HCT116 (cell line): Measurements from ENCODE around the gene LACTBL1.

Experiments
- CTCF ChIP-seq, 3 experiments: fragments of 200-600 bp in 1 of 3; sonication (generic) in 1 of 3; IDR thresholded peaks in 2 of 3; conservative IDR thresholded peaks in 1 of 3; 2 replicates each; pipeline ENCODE4 v1.5.1; 2012 to 2017; ENCODE audit warnings: low read depth in 2 of 3, low read length in 2 of 3, antibody characterized with exemption in 1 of 3, borderline replicate concordance in 1 of 3, control low read depth in 1 of 3, mild to moderate bottlenecking in 1 of 3, mixed read lengths in 1 of 3, mixed run types in 1 of 3, moderate library complexity in 1 of 3; ENCODE audit not compliant: insufficient read depth in 1 of 3
- EZH2 ChIP-seq: fragments of 200-600 bp; sonication (generic); IDR thresholded peaks from 2 replicates; pipeline ENCODE4 v1.6.1; 2017; ENCODE audit warnings: antibody characterized with exemption, mixed run types
- POLR2A ChIP-seq: IDR thresholded peaks from 2 replicates; pipeline ENCODE4 v1.7.0; 2011; ENCODE audit warnings: borderline replicate concordance; ENCODE audit not compliant: insufficient read depth, insufficient read length; ENCODE audit errors: extremely low read depth
- YY1 ChIP-seq: IDR thresholded peaks from 2 replicates; pipeline ENCODE4 v1.6.1; 2011; ENCODE audit warnings: low read length, low read depth, moderate library complexity, mild to moderate bottlenecking; ENCODE audit not compliant: insufficient replicate concordance; ENCODE audit errors: extremely low read depth

DNA sequence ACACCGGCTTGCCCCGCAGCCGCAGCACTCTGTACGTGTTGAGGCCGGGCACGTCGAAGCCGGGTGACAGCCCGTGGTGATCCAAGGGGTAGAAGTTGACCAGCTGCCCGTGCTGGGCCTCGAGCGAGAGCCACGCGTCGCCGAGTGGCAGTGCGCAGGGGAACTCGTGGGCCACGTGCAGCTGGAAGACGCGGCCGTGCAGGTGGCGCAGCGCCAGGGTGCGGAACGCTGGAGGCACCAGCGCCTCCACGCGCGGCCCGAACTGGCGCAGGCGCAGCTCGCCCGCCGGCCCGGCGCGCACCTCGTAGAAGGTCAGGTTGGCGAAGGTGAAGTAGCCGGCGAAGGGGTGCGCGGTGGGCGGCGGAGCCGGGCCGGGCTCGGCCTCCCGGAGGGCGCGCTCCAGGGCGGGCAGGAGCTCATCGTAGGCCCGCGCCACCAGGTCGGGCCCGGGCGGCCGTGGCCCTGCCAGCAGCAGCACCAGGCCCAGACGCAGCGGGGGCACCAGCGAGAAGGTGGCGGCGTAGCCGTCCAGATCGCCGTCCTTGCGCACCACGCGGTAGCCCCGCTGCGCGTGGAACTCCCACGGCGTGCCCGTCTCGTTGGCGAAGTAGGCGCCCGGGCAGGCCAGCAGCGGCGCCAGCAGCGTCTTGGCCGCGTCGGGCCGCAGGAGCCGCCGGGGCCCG, 19.5 kb downstream of the LACTBL1 start:
- no peak for TF ChIP-seq POLR2A
- TF ChIP-seq CTCF (IDR thresholded peaks at IDR 0.05 in 2 of 3, conservative IDR thresholded peaks at IDR 0.05 in 1 of 3; ENCODE audit: borderline replicate concordance in 1 of 3, insufficient read depth in 1 of 3, low read depth in 2 of 3, low read length in 2 of 3): no peak
- TF ChIP-seq EZH2: no peak
- no peak for TF ChIP-seq YY1
